ENCODE results near the gene NKD1.

GRCh38 chr16:50595859-50596258, 47.7 kb downstream of the NKD1 start:
- TF ChIP-seq CTCF (IDR thresholded peaks at IDR 0.05; ENCODE audit: low read length) (no peak), EZH2phosphoT487 (IDR thresholded peaks at IDR 0.05; ENCODE audit: low read length) (no peak), EZH2 (optimal IDR thresholded peaks at IDR 0.05; ENCODE audit: low read depth, low read length) (no peak)

Data from MM.1S (cell line).